Measurements from ENCODE around the gene SLC12A9. TPM values are rescaled to one million over a fixed set of nuclear protein-coding genes. Genes with fewer than 3 reads are reported as not detected.

The SLC12A9 gene
- total RNA-seq, 3 donors from 2014 or later, result 27.9 to 34.0 (median 33.5) TPM

- peaks cover 17% of the 10 kb centered on the region for H3K4me1 ChIP-seq (ENCODE audit: low read depth)
- peaks cover 8% of the 10 kb centered on the region for H3K36me3 ChIP-seq (ENCODE audit: low read depth)
- no peak overlapping the region for H3K4me3 ChIP-seq
- H3K9me3 ChIP-seq, result no peaks in the 10 kb centered on the region
- DNase-seq, result peak in 1 of 3 donors; percentile 27
- no peak for ATAC-seq
- intact Hi-C loops (cut with DNase I, micrococcal nuclease), result no loop called here
- no peak for TF ChIP-seq CTCF (IDR thresholded peaks at IDR 0.05)
Measured at GRCh38 chr7:100884736-100885439, 32.4 kb downstream of the SLC12A9 start.

GRCh38 chr7:100885440-100886141 lies 33.1 kb downstream of the SLC12A9 start:
- TF ChIP-seq CTCF (IDR thresholded peaks at IDR 0.05), result no peak
- Histone ChIP-seq H3K4me3 (no peak overlapping the region), H3K4me1 (ENCODE audit: low read depth) (peaks cover 20% of the 10 kb centered on the region), H3K9me3 (no peaks in the 10 kb centered on the region), H3K36me3 (ENCODE audit: low read depth) (peaks cover 8% of the 10 kb centered on the region)
- DNase-seq, result no peak
- intact Hi-C loops (cut with DNase I, micrococcal nuclease), result no loop called here
- ATAC-seq, result no peak

- Histone ChIP-seq H3K4me1 (ENCODE audit: low read depth) (peaks cover 25% of the 10 kb centered on the region), H3K36me3 (ENCODE audit: low read depth) (peaks cover 8% of the 10 kb centered on the region), H3K9me3 (no peaks in the 10 kb centered on the region), H3K4me3 (no peak overlapping the region)
- DNase-seq (peak in 1 of 3 donors; percentile 26), ATAC-seq (no peak)
- TF ChIP-seq CTCF (IDR thresholded peaks at IDR 0.05), result no peak
- intact Hi-C loops (cut with DNase I, micrococcal nuclease), result no loop called here
Measured at GRCh38 chr7:100886142-100886935, 33.8 kb downstream of the SLC12A9 start.

GRCh38 chr7:100886936-100887515 lies 34.5 kb downstream of the SLC12A9 start:
- no peak for TF ChIP-seq CTCF (IDR thresholded peaks at IDR 0.05)
- H3K36me3 ChIP-seq (ENCODE audit: low read depth), result peaks cover 8% of the 10 kb centered on the region
- no peaks in the 10 kb centered on the region for H3K9me3 ChIP-seq
- H3K4me1 ChIP-seq (ENCODE audit: low read depth), result peaks cover 25% of the 10 kb centered on the region
- H3K4me3 ChIP-seq, result no peak overlapping the region
- no peak for DNase-seq
- no peak for ATAC-seq
- intact Hi-C loops (cut with DNase I, micrococcal nuclease), result no loop called here

- peaks cover 25% of the 10 kb centered on the region for H3K4me1 ChIP-seq (ENCODE audit: low read depth)
- H3K9me3 ChIP-seq, result no peaks in the 10 kb centered on the region
- H3K4me3 ChIP-seq, result no peak overlapping the region
- ATAC-seq, result peak; percentile 44
- TF ChIP-seq CTCF (IDR thresholded peaks at IDR 0.05), result no peak
- peaks cover 8% of the 10 kb centered on the region for H3K36me3 ChIP-seq (ENCODE audit: low read depth)
- intact Hi-C loops (cut with DNase I, micrococcal nuclease), result no loop called here
- DNase-seq, result peak; percentile 73 to 88 (median 76)
Measured at GRCh38 chr7:100887516-100888290, 35.2 kb downstream of the SLC12A9 start.
